ENCODE measurements around the gene GOLGA3. TPM values are rescaled to one million over a fixed set of nuclear protein-coding genes. Genes with fewer than 3 reads are reported as not detected.

Gene GOLGA3
- total RNA-seq, 2 donors from 2014 or later, result 38.2 to 43.5 TPM

- Mint-ChIP-seq H3K36me3 (ENCODE audit: low read depth) (peaks cover 86% of the 10 kb centered on the region), H3K27ac (no peak overlapping the region), H3K4me1 (no peaks in the 10 kb centered on the region), H3K27me3 (ENCODE audit: insufficient read depth) (no peaks in the 10 kb centered on the region), H3K4me3 (no peak overlapping the region), H3K9me3 (peaks cover 16% of the 10 kb centered on the region)
- TF ChIP-seq CTCF (conservative IDR thresholded peaks at IDR 0.05), result no peak
- no peak overlapping the region for H3K9ac ChIP-seq (ENCODE audit: extremely low read depth, low read length, poor library complexity, severe bottlenecking)
- no peak overlapping the region for H3K27ac ChIP-seq (ENCODE audit: low read depth, low read length)
- H3K27me3 ChIP-seq (ENCODE audit: control insufficient read depth, insufficient read depth, low read length, poor library complexity, severe bottlenecking), result no peaks in the 10 kb centered on the region
- 92 to 97% methylated on average over 5 to 7 of the region's 7 CpGs for WGBS, 2 experiments (ENCODE audit: insufficient coverage in 1 of 2, insufficient read length in 1 of 2)
- peak; percentile 41 for DNase-seq
- H3K4me1 ChIP-seq (ENCODE audit: control insufficient read depth, insufficient read depth, low read length), result no peaks in the 10 kb centered on the region
- H3K4me3 ChIP-seq (ENCODE audit: low read length), result no peak overlapping the region
- H3K9me3 ChIP-seq (ENCODE audit: control insufficient read depth, low read length), result peaks cover 4% of the 10 kb centered on the region
- H3K36me3 ChIP-seq (ENCODE audit: control insufficient read depth, insufficient read depth, low read length), result peaks cover 86% of the 10 kb centered on the region
These were observed 100.2 kb downstream of the GOLGA3 start for GRCh38 chr12:132728502-132728901.

DNA sequence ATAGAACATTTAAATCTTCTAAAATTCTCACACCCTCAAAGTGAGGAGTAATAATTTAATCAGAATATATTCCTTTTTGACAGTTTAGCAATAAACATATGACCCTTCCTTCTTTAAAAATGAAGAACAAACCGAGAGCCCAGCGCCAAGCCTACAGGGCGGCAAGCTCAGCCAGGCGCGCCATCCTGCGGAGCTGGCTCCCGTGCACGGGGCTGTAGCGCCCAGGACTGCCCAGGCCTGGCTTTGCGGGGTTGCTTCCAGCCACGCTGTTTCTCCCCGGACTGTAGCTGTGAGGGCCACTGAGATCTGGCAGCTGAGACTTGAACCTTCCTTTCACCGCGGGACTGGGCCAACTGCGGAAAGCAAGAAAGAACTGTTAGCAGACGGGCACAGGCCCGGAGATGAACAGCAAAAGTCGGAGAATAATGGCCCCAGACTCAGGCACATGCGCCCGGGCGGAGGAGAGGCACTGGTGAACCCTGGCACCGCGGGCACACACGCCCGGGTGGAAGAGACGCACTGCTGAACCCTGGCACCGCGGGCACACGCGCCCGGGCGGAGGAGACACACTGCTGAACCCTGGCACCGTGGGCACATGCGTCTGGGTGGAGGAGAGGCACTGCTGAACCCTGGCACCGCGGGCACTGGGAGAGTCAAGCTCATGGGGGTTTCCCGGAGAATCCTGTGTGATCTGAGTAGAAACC is 101.4 kb downstream of the GOLGA3 start:
- peaks cover 4% of the 10 kb centered on the region for H3K9me3 ChIP-seq (ENCODE audit: control insufficient read depth, low read length)
- Mint-ChIP-seq H3K27ac (no peak overlapping the region), H3K27me3 (ENCODE audit: insufficient read depth) (no peaks in the 10 kb centered on the region), H3K36me3 (ENCODE audit: low read depth) (peaks cover 83% of the 10 kb centered on the region), H3K9me3 (peaks cover 16% of the 10 kb centered on the region), H3K4me1 (no peaks in the 10 kb centered on the region), H3K4me3 (no peak overlapping the region)
- 94 to 97% methylated on average over 28 to 37 of the region's 37 CpGs for WGBS, 2 experiments (ENCODE audit: insufficient coverage in 1 of 2, insufficient read length in 1 of 2)
- DNase-seq, result no peak
- no peak overlapping the region for H3K4me3 ChIP-seq (ENCODE audit: low read length)
- no peak for TF ChIP-seq CTCF (conservative IDR thresholded peaks at IDR 0.05)
- no peak overlapping the region for H3K9ac ChIP-seq (ENCODE audit: extremely low read depth, low read length, poor library complexity, severe bottlenecking)
- no peaks in the 10 kb centered on the region for H3K27me3 ChIP-seq (ENCODE audit: control insufficient read depth, insufficient read depth, low read length, poor library complexity, severe bottlenecking)
- H3K36me3 ChIP-seq (ENCODE audit: control insufficient read depth, insufficient read depth, low read length), result peaks cover 92% of the 10 kb centered on the region
- no peaks in the 10 kb centered on the region for H3K4me1 ChIP-seq (ENCODE audit: control insufficient read depth, insufficient read depth, low read length)
- H3K27ac ChIP-seq (ENCODE audit: low read depth, low read length), result no peak overlapping the region

DNA sequence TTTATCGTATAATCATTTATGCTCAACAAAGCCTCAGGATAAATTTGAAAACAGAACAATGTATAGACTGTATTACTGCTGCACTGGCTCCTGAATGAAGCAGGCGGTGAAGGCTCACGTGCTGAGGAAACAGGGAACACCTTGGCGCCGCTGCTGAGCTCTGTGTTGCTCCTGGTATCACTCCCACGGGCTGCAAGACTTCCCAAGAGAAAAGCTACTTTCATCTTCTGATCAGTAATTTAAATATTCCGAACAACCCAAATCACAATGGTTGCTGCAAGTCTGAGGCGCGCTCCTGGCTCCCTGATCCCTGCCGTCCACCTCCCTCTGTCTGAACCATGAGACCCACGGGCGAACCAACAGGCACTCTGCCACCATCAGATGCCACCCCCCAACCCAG is 102.3 kb downstream of the GOLGA3 start:
- 93 to 100% methylated on average over 7 to 12 of the region's 12 CpGs for WGBS, 2 experiments (ENCODE audit: insufficient coverage in 1 of 2, insufficient read length in 1 of 2)
- H3K27me3 Mint-ChIP-seq (ENCODE audit: insufficient read depth), result no peaks in the 10 kb centered on the region
- DNase-seq, result peak; percentile 35
- peak overlapping the region; percentile 39 for H3K27ac Mint-ChIP-seq
- peaks cover 16% of the 10 kb centered on the region for H3K9me3 Mint-ChIP-seq
- TF ChIP-seq CTCF (conservative IDR thresholded peaks at IDR 0.05), result no peak
- peaks cover 81% of the 10 kb centered on the region for H3K36me3 Mint-ChIP-seq (ENCODE audit: low read depth)
- no peak overlapping the region for H3K4me3 Mint-ChIP-seq
- H3K4me1 ChIP-seq (ENCODE audit: control insufficient read depth, insufficient read depth, low read length), result no peaks in the 10 kb centered on the region
- peaks cover 4% of the 10 kb centered on the region for H3K9me3 ChIP-seq (ENCODE audit: control insufficient read depth, low read length)
- no peak overlapping the region for H3K27ac ChIP-seq (ENCODE audit: low read depth, low read length)
- no peak overlapping the region for H3K4me3 ChIP-seq (ENCODE audit: low read length)
- H3K9ac ChIP-seq (ENCODE audit: extremely low read depth, low read length, poor library complexity, severe bottlenecking), result no peak overlapping the region
- no peaks in the 10 kb centered on the region for H3K4me1 Mint-ChIP-seq
- no peaks in the 10 kb centered on the region for H3K27me3 ChIP-seq (ENCODE audit: control insufficient read depth, insufficient read depth, low read length, poor library complexity, severe bottlenecking)
- peaks cover 85% of the 10 kb centered on the region for H3K36me3 ChIP-seq (ENCODE audit: control insufficient read depth, insufficient read depth, low read length)
